ENCODE data around the gene SLC1A3.

DNA sequence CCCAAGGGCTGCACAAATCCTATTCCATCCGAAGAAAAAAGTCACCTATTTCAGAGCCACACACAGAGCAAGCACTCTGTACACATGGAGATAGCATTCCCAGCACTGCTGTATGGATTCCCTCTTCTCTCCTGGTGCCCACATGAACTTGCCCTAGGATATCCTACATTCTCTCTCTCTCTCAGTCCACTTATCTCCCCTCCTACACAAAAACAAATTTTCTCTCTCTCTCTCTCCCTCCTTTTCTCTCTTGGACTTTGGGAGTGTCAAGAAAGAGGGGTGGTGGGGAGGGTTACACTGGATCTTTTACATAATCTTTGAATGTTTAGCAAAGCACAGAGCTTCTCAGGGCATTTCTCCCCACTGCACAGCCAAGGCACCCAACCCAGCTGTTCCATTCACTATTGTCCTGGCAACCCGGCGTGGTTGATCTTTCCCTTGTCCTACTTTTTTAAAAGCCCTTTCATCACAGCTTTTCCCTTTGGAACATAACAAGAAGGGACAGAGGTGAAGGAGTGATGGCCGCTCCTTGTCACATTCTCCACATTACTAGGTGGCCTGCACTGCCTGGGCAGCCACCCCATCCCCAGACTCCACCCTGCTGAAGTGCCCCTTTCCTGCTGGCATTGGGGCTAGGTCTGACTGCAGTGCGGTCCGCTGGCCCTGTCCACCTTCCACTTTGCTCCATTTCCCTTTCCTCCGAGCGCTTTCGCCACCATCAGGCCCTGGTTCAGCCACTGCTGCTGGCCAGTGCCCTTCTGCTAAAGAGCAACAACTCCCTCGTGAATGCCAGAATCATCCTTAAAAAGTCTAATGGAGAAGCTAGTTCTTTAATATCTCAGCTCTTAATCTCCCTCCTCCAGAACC is 22.2 kb upstream of the SLC1A3 start:
- TF ChIP-seq, protein P1, sequence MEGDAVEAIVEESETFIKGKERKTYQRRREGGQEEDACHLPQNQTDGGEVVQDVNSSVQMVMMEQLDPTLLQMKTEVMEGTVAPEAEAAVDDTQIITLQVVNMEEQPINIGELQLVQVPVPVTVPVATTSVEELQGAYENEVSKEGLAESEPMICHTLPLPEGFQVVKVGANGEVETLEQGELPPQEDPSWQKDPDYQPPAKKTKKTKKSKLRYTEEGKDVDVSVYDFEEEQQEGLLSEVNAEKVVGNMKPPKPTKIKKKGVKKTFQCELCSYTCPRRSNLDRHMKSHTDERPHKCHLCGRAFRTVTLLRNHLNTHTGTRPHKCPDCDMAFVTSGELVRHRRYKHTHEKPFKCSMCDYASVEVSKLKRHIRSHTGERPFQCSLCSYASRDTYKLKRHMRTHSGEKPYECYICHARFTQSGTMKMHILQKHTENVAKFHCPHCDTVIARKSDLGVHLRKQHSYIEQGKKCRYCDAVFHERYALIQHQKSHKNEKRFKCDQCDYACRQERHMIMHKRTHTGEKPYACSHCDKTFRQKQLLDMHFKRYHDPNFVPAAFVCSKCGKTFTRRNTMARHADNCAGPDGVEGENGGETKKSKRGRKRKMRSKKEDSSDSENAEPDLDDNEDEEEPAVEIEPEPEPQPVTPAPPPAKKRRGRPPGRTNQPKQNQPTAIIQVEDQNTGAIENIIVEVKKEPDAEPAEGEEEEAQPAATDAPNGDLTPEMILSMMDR (conservative IDR thresholded peaks at IDR 0.05; ENCODE audit: low read depth, low read length): no peak
- TF ChIP-seq EZH2 (IDR thresholded peaks at IDR 0.05; ENCODE audit: borderline replicate concordance, low read depth, low read length, poor library complexity, severe bottlenecking): no peak

All from A673 (cell line).